T-cell (primary cell): ENCODE results near the gene PRKCZ. TPM values are rescaled to one million over a fixed set of nuclear protein-coding genes. Genes with fewer than 3 reads are reported as not detected.

Source experiments
- ATAC-seq, 4 experiments: fragments of 200-7000 bp in 3 of 4; fragments of 150-1000 bp in 1 of 4; cut with Tn5 transposase; replicated peaks in 1 of 4; 1 replicate in 3 of 4; 2 replicates in 1 of 4; pipeline ENCODE4 v1.10.0; 2021; ENCODE audit warnings: moderate library complexity in 3 of 4, mild to moderate bottlenecking in 2 of 4, moderate number of reproducible peaks in 1 of 4
- CTCF ChIA-PET, 2 donors: fragments of 300-600 bp; sonication (Branson Sonifier 250); formaldehyde crosslinking; loops; one replicate each; lab custom pipeline; 2022; ENCODE audit warnings: antibody characterized with exemption in 2 of 2; lab: Charles Lee
- POLR2A ChIA-PET, 2 donors: fragments of 300-600 bp; sonication (Branson Sonifier 250); formaldehyde crosslinking; loops; one replicate each; lab custom pipeline; 2022; ENCODE audit warnings: antibody characterized with exemption in 2 of 2; lab: Charles Lee
- DNase-seq, 35 experiments: peaks; one replicate each; pipeline versions ENCODE4 v3.0.0 to v3.0.0-alpha.2; 2013 to 2023
- H3K27ac ChIP-seq: one replicate; pipeline ENCODE4 v1.5.1; 2013; ENCODE audit warnings: low read length
- H3K27me3 ChIP-seq, 2 experiments: replicated peaks in 1 of 2; 1 replicate in 1 of 2; 2 replicates in 1 of 2; pipeline versions ENCODE4 v1.6.1 to v1.7.0; 2013; ENCODE audit warnings: low read length in 1 of 2, mixed read lengths in 1 of 2; ENCODE audit not compliant: control insufficient read depth in 2 of 2, insufficient read depth in 2 of 2; ENCODE audit errors: extremely low read depth in 1 of 2
- H3K36me3 ChIP-seq, 2 donors: 1 replicate in 1 of 2; 2 replicates in 1 of 2; pipeline versions ENCODE4 v1.6.1 to v1.7.0; 2013; ENCODE audit warnings: low read length in 1 of 2; ENCODE audit not compliant: control insufficient read depth in 2 of 2, insufficient read depth in 1 of 2; ENCODE audit errors: extremely low read depth in 1 of 2
- H3K4me1 ChIP-seq, 2 experiments: 1 replicate in 1 of 2; 2 replicates in 1 of 2; pipeline versions ENCODE4 v1.6.1 to v1.7.0; 2013; ENCODE audit warnings: low read length in 2 of 2, mixed read lengths in 1 of 2; ENCODE audit not compliant: insufficient read depth in 2 of 2, control insufficient read depth in 1 of 2; ENCODE audit errors: extremely low read depth in 1 of 2
- H3K4me3 ChIP-seq, 2 donors: 1 replicate in 1 of 2; 2 replicates in 1 of 2; pipeline versions ENCODE4 v1.5.1 to v1.7.0; 2013; ENCODE audit warnings: mild to moderate bottlenecking in 2 of 2, low read length in 1 of 2, moderate library complexity in 1 of 2; ENCODE audit not compliant: control insufficient read depth in 1 of 2; ENCODE audit errors: extremely low read depth in 1 of 2
- H3K9me3 ChIP-seq: 2 replicates; pipeline ENCODE4 v1.7.0; 2013
- H3K27ac Mint-ChIP-seq, 2 donors: one replicate each; pipeline ENCODE4 v1.8.0; 2020 to 2021; ENCODE audit warnings: mild to moderate bottlenecking in 2 of 2, mixed read lengths in 2 of 2
- H3K27me3 Mint-ChIP-seq, 2 donors: one replicate each; pipeline ENCODE4 v1.8.0; 2021 to 2022; ENCODE audit warnings: mixed read lengths in 2 of 2
- H3K36me3 Mint-ChIP-seq: one replicate; pipeline ENCODE4 v1.8.0; 2021; ENCODE audit warnings: mixed read lengths
- H3K4me1 Mint-ChIP-seq, 3 donors: one replicate each; pipeline ENCODE4 v1.8.0; 2020 to 2022; ENCODE audit warnings: mixed read lengths in 3 of 3, mild to moderate bottlenecking in 1 of 3
- H3K4me3 Mint-ChIP-seq, 3 donors: one replicate each; pipeline ENCODE4 v1.8.0; 2020 to 2022; ENCODE audit warnings: mild to moderate bottlenecking in 3 of 3, mixed read lengths in 3 of 3, moderate library complexity in 3 of 3
- H3K9me3 Mint-ChIP-seq, 3 donors: one replicate each; pipeline ENCODE4 v1.8.0; 2020 to 2022; ENCODE audit warnings: mixed read lengths in 3 of 3
- WGBS: methylation state at CpG from one replicate; pipeline ENCODE4 v1.1.5; 2013; ENCODE audit warnings: missing lambda C conversion rate; ENCODE audit not compliant: insufficient coverage; 5-methylcytosine and 5-hydroxymethylcytosine counted together
- total RNA-seq, 35 experiments: library from RNA in 6 of 35; stranded (reverse) in 6 of 35; fragments of 120-200 nt in 1 of 35; gene quantifications; one replicate each; pipeline versions ENCODE4 v1.2.1 to v1.2.4 and lab custom pipeline; 2013 to 2026

The PRKCZ gene
- total RNA-seq, 5 donors from 2014 or later (not counting 1 experiment from before 2014, with no cell fraction given) = 27.5 to 36.9 (median 31.0) TPM

DNA sequence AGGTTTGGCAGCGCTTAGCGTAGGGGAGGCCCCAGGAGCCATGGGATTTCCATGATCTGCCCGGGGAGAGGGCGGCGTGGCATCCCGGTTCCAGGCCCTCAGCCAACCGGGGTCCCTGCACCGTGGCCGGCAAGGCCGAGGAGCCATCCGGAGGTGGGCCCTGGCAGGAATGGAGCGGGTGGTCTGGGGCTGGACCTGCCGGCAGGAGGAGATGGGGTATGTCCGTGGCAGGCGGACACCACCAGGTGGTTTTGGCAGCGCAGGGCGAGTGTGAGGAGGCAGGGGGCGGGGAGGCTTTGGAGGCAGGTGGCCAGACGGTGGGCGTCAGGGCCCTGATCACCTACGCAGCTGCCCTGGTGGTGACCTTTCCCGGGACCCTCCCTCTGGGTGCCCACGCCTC is 10.3 kb downstream of the PRKCZ start:
- Histone ChIP-seq H3K4me1 (no peaks in the 10 kb centered on the region), H3K27me3 (no peaks in the 10 kb centered on the region), H3K36me3 (peaks cover 8 to 22% of the 10 kb centered on the region in 2 donors), H3K4me3 (no peak overlapping the region), H3K9me3 (no peaks in the 10 kb centered on the region), H3K27ac (no peak overlapping the region)
- Mint-ChIP-seq H3K9me3 (peaks cover 0 to 4% (median under 1%) of the 10 kb centered on the region in 3 donors), H3K27me3 (no peaks in the 10 kb centered on the region), H3K4me3 (no peak overlapping the region), H3K36me3 (peaks cover 33% of the 10 kb centered on the region), H3K4me1 (no peaks in the 10 kb centered on the region), H3K27ac (no peak overlapping the region)
- WGBS = 90% methylated on average over 18 of the region's 23 CpGs
- ChIA-PET POLR2A (no interaction called here), CTCF (no interaction called here)
- no peak for ATAC-seq
- no peak for DNase-seq

DNA sequence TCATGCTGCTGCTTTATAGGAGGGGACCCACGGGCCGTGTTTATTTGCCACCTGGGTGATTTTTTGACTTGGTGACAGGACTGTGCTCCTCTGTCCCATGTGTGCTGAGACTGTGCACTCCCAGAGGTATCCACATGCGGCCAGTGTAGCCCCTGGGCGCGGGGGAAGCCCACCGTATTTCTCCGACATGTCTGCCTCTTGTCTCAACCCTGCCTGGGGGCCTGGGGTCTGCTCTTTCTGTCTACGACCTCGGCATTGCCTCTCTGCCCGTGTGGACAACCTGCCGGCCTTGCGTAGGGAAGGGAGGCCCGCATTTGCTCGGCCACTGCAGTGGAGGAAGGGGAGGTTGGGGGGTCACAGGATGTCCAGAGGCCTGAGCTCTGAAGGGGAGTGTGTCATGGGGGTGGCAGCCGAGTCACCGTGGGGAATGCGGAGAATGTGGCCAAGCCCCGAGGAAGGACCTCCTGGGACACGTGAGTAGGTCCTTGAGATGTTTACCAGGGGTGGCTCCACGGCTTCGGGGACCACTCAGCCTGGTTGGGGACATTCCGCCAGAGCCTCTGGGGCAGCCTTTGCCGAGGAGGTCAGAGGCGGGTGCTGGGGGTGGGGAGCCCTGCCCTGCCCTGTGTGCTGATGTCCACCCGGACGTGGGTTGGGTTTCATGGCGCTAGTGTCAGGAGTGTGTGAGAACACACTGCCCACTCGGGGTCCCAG is 11.0 kb downstream of the PRKCZ start:
- WGBS = 94% methylated on average over 26 of the region's 28 CpGs
- DNase-seq = no peak
- CTCF ChIA-PET = no interaction called here
- Histone ChIP-seq H3K9me3 (no peaks in the 10 kb centered on the region), H3K4me1 (no peaks in the 10 kb centered on the region), H3K36me3 (peaks cover 6 to 15% of the 10 kb centered on the region in 2 donors), H3K27ac (no peak overlapping the region), H3K4me3 (no peak overlapping the region), H3K27me3 (no peaks in the 10 kb centered on the region)
- H3K9me3 Mint-ChIP-seq = peaks cover 0 to 5% (median 4%) of the 10 kb centered on the region in 3 donors
- no peak overlapping the region for H3K27ac Mint-ChIP-seq
- no peak overlapping the region for H3K4me3 Mint-ChIP-seq
- H3K36me3 Mint-ChIP-seq = peaks cover 39% of the 10 kb centered on the region
- ATAC-seq = no peak
- no peaks in the 10 kb centered on the region for H3K27me3 Mint-ChIP-seq
- peaks cover under 1 to 3% (median 2%) of the 10 kb centered on the region in 3 donors for H3K4me1 Mint-ChIP-seq
- POLR2A ChIA-PET = no interaction called here

GRCh38 chr1:2065699-2066098 is 15.5 kb downstream of the PRKCZ start:
- Mint-ChIP-seq H3K36me3 (peaks cover 55% of the 10 kb centered on the region), H3K4me3 (no peak overlapping the region), H3K9me3 (peaks cover 0 to 5% (median 4%) of the 10 kb centered on the region in 3 donors), H3K27me3 (no peaks in the 10 kb centered on the region), H3K4me1 (peaks cover 3 to 10% (median 6%) of the 10 kb centered on the region in 3 donors), H3K27ac (no peak overlapping the region)
- H3K4me1 ChIP-seq = no peaks in the 10 kb centered on the region
- ChIA-PET CTCF (interaction anchor here in 1 of 2 donors (0.6 kb wide), 1 partner anchor 330 kb away, joined by 3 read pairs; no protein-coding TSS in a partner anchor), POLR2A (interaction anchor here in 1 of 2 donors (0.6 kb wide), 1 partner anchor 143 kb away, joined by 3 read pairs; no protein-coding TSS in a partner anchor)
- no peak overlapping the region for H3K4me3 ChIP-seq
- no peaks in the 10 kb centered on the region for H3K27me3 ChIP-seq
- peaks cover 4 to 18% of the 10 kb centered on the region in 2 donors for H3K36me3 ChIP-seq
- no peaks in the 10 kb centered on the region for H3K9me3 ChIP-seq
- 100% methylated on average over 2 of the region's 4 CpGs for WGBS
- no peak overlapping the region for H3K27ac ChIP-seq
- DNase-seq = no peak
- ATAC-seq = no peak

- ChIA-PET CTCF (no interaction called here), POLR2A (no interaction called here)
- peaks cover 3 to 11% of the 10 kb centered on the region in 2 donors for H3K36me3 ChIP-seq
- Mint-ChIP-seq H3K27ac (no peak overlapping the region), H3K4me1 (peaks cover 6 to 16% (median 11%) of the 10 kb centered on the region in 3 donors), H3K36me3 (peaks cover 48% of the 10 kb centered on the region), H3K9me3 (peaks cover 0 to 5% (median 4%) of the 10 kb centered on the region in 3 donors), H3K27me3 (no peaks in the 10 kb centered on the region), H3K4me3 (no peak overlapping the region)
- 96% methylated on average over 16 of the region's 21 CpGs for WGBS
- H3K9me3 ChIP-seq = no peaks in the 10 kb centered on the region
- DNase-seq (no peak), ATAC-seq (no peak)
- no peak overlapping the region for H3K27ac ChIP-seq
- H3K4me1 ChIP-seq = no peaks in the 10 kb centered on the region
- no peak overlapping the region for H3K4me3 ChIP-seq
- H3K27me3 ChIP-seq = no peaks in the 10 kb centered on the region
Measured at GRCh38 chr1:2067393-2067792, 17.2 kb downstream of the PRKCZ start.

- Mint-ChIP-seq H3K36me3 (peaks cover 44% of the 10 kb centered on the region), H3K4me1 (peaks cover 6 to 16% (median 11%) of the 10 kb centered on the region in 3 donors), H3K27ac (no peak overlapping the region), H3K27me3 (no peaks in the 10 kb centered on the region), H3K9me3 (peaks cover 0 to 5% (median 4%) of the 10 kb centered on the region in 3 donors), H3K4me3 (no peak overlapping the region)
- 95% methylated on average over 10 of the region's 17 CpGs for WGBS
- no peaks in the 10 kb centered on the region for H3K27me3 ChIP-seq
- H3K9me3 ChIP-seq = no peaks in the 10 kb centered on the region
- ChIA-PET CTCF (no interaction called here), POLR2A (no interaction called here)
- DNase-seq (no peak), ATAC-seq (no peak)
- H3K4me3 ChIP-seq = no peak overlapping the region
- no peaks in the 10 kb centered on the region for H3K4me1 ChIP-seq
- no peak overlapping the region for H3K27ac ChIP-seq
- H3K36me3 ChIP-seq = peaks cover 0 to 11% of the 10 kb centered on the region in 2 donors
Measured at GRCh38 chr1:2067981-2068380, 17.8 kb downstream of the PRKCZ start.

DNA sequence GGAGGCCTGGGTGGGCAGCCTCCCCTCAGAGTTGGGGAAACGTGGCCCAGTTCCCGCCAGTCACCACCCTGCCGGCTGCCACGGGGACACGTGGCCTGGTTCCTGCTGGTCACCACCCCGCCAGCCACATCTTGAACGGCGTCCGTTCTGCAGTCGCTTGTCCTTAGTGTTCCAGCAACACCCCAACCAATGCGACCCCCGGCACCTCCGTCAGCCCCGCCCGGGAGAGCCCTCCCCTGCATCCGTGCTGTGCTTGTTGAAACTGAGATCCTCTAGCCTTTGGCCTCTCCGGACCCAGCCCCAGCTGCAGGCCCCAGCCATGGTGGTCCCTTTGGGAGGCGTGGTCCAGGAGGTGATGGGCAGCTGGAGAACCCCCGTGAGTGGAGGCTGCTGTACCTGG is 18.7 kb downstream of the PRKCZ start:
- Histone ChIP-seq H3K9me3 (no peaks in the 10 kb centered on the region), H3K27me3 (no peaks in the 10 kb centered on the region), H3K4me3 (no peak overlapping the region), H3K27ac (no peak overlapping the region), H3K4me1 (no peaks in the 10 kb centered on the region), H3K36me3 (peaks cover 0 to 11% of the 10 kb centered on the region in 2 donors)
- no peak for DNase-seq
- 95% methylated on average over 17 of the region's 19 CpGs for WGBS
- ChIA-PET POLR2A (no interaction called here), CTCF (no interaction called here)
- Mint-ChIP-seq H3K27me3 (no peaks in the 10 kb centered on the region), H3K4me1 (peaks cover 6 to 16% (median 11%) of the 10 kb centered on the region in 3 donors), H3K4me3 (no peak overlapping the region), H3K27ac (no peak overlapping the region), H3K9me3 (peaks cover 0 to 5% (median 4%) of the 10 kb centered on the region in 3 donors), H3K36me3 (peaks cover 35% of the 10 kb centered on the region)
- no peak for ATAC-seq
